ENCODE data around the gene DPYD. TPM values are rescaled to one million over a fixed set of nuclear protein-coding genes. Genes with fewer than 3 reads are reported as not detected.

The DPYD gene
- total and polyA plus RNA-seq, 7 donors = 2.5 to 7.3 (median 5.1) TPM

GRCh38 chr1:97802011-97802410 is 118.8 kb downstream of the DPYD start:
- ATAC-seq = no peak
- TF ChIP-seq CTCF (IDR thresholded peaks at IDR 0.05) = no peak
- peaks cover 14% of the 10 kb centered on the region for H3K4me1 ChIP-seq
- intact Hi-C loops (cut with DNase I) = no loop called here
- WGBS, 3 donors = 47 to 85% (median 67%) methylated on average over 2 of the region's 2 CpGs
- no peaks in the 10 kb centered on the region for H3K9me3 ChIP-seq
- H3K27ac ChIP-seq = no peak overlapping the region
- no peaks in the 10 kb centered on the region for H3K27me3 ChIP-seq (ENCODE audit: insufficient read depth in 3 of 3, low read length in 2 of 3)
- DNase-seq = no peak
- H3K4me3 ChIP-seq = no peak overlapping the region
- no peaks in the 10 kb centered on the region for H3K36me3 ChIP-seq (ENCODE audit: insufficient read depth in 1 of 2, low read depth in 1 of 2)

GRCh38 chr1:97797403-97798183 is 123.2 kb downstream of the DPYD start:
- 29 to 56% (median 34%) methylated on average over 2 of the region's 2 CpGs for WGBS, 3 donors
- DNase-seq (peak in 1 of 2 donors; percentile 58), ATAC-seq (peak in 3 of 4 donors; percentile 76 to 99 (median 92))
- Histone ChIP-seq H3K4me1 (peaks cover 20% of the 10 kb centered on the region), H3K27ac (no peak overlapping the region), H3K4me3 (no peak overlapping the region), H3K27me3 (ENCODE audit: insufficient read depth in 3 of 3, low read length in 2 of 3) (no peaks in the 10 kb centered on the region), H3K9me3 (no peaks in the 10 kb centered on the region), H3K36me3 (ENCODE audit: insufficient read depth in 1 of 2, low read depth in 1 of 2) (no peaks in the 10 kb centered on the region)
- intact Hi-C loops (cut with DNase I) = no loop called here
- no peak for TF ChIP-seq CTCF (IDR thresholded peaks at IDR 0.05)

- no peak for TF ChIP-seq CTCF (IDR thresholded peaks at IDR 0.05)
- no peaks in the 10 kb centered on the region for H3K36me3 ChIP-seq (ENCODE audit: insufficient read depth in 1 of 2, low read depth in 1 of 2)
- H3K4me1 ChIP-seq = peaks cover 20% of the 10 kb centered on the region
- intact Hi-C loops (cut with DNase I) = no loop called here
- no peaks in the 10 kb centered on the region for H3K9me3 ChIP-seq
- H3K27ac ChIP-seq = no peak overlapping the region
- H3K27me3 ChIP-seq (ENCODE audit: insufficient read depth in 3 of 3, low read length in 2 of 3) = no peaks in the 10 kb centered on the region
- ATAC-seq (peak in 1 of 4 donors; percentile 47), DNase-seq (no peak)
- H3K4me3 ChIP-seq = no peak overlapping the region
- 47 to 62% (median 49%) methylated on average over 2 of the region's 2 CpGs for WGBS, 3 donors
Observed at GRCh38 chr1:97796711-97797110, 124.1 kb downstream of the DPYD start.

- 94 to 96% (median 96%) methylated on average over 4 of the region's 4 CpGs for WGBS, 3 donors
- no peak for DNase-seq
- no peak overlapping the region for H3K27ac ChIP-seq
- no peaks in the 10 kb centered on the region for H3K9me3 ChIP-seq
- H3K36me3 ChIP-seq (ENCODE audit: insufficient read depth in 1 of 2, low read depth in 1 of 2) = no peaks in the 10 kb centered on the region
- intact Hi-C loops (cut with DNase I) = no loop called here
- H3K27me3 ChIP-seq (ENCODE audit: insufficient read depth in 3 of 3, low read length in 2 of 3) = no peaks in the 10 kb centered on the region
- H3K4me3 ChIP-seq = no peak overlapping the region
- H3K4me1 ChIP-seq = peaks cover 13% of the 10 kb centered on the region
- ATAC-seq = no peak
- no peak for TF ChIP-seq CTCF (IDR thresholded peaks at IDR 0.05)
Observed at GRCh38 chr1:97792655-97793054, 128.2 kb downstream of the DPYD start.

GRCh38 chr1:97791251-97791650 is 129.6 kb downstream of the DPYD start:
- Histone ChIP-seq H3K27ac (no peak overlapping the region), H3K36me3 (ENCODE audit: insufficient read depth in 1 of 2, low read depth in 1 of 2) (no peaks in the 10 kb centered on the region), H3K4me3 (no peak overlapping the region), H3K27me3 (ENCODE audit: insufficient read depth in 3 of 3, low read length in 2 of 3) (no peaks in the 10 kb centered on the region), H3K4me1 (peaks cover 13% of the 10 kb centered on the region), H3K9me3 (no peaks in the 10 kb centered on the region)
- intact Hi-C loops (cut with DNase I) = no loop called here
- DNase-seq (no peak), ATAC-seq (no peak)
- TF ChIP-seq CTCF (IDR thresholded peaks at IDR 0.05) = no peak

Data from psoas muscle (tissue), 8 donors.